ENCODE measurements around the gene COL2A1.

The COL2A1 gene

GRCh38 chr12:47935184-47935583 lies 69.1 kb downstream of the COL2A1 start:
- Histone ChIP-seq H3K4me1 (ENCODE audit: low read length) (no peaks in the 10 kb centered on the region), H3K4me2 (ENCODE audit: low read length) (no peak overlapping the region), H4K20me1 (ENCODE audit: insufficient read depth, low read length) (no peaks in the 10 kb centered on the region), H3K9ac (ENCODE audit: low read length) (no peak overlapping the region), H3K27ac (ENCODE audit: low read length) (no peak overlapping the region), H3K36me3 (replicated peaks; ENCODE audit: low read depth, low read length) (no peaks in the 10 kb centered on the region), H2AFZ (ENCODE audit: low read depth, low read length) (no peak overlapping the region), H3K79me2 (ENCODE audit: low read length) (no peaks in the 10 kb centered on the region), H3K4me3 (ENCODE audit: low read length) (no peak overlapping the region), H3K9me3 (ENCODE audit: insufficient read depth, low read length) (no peaks in the 10 kb centered on the region), H3K27me3 (ENCODE audit: low read depth, low read length) (peaks cover 7% of the 10 kb centered on the region)
- no peak for TF ChIP-seq CTCF (IDR thresholded peaks at IDR 0.05; ENCODE audit: low read depth, low read length)
- no peak for TF ChIP-seq EZH2phosphoT487 (IDR thresholded peaks at IDR 0.05; ENCODE audit: low read depth)

- H3K4me1 ChIP-seq (ENCODE audit: low read length) = no peaks in the 10 kb centered on the region
- no peak overlapping the region for H2AFZ ChIP-seq (ENCODE audit: low read depth, low read length)
- no peak overlapping the region for H3K9ac ChIP-seq (ENCODE audit: low read length)
- TF ChIP-seq EZH2phosphoT487 (IDR thresholded peaks at IDR 0.05; ENCODE audit: low read depth) (no peak), CTCF (IDR thresholded peaks at IDR 0.05; ENCODE audit: low read depth, low read length) (no peak)
- no peak overlapping the region for H3K4me2 ChIP-seq (ENCODE audit: low read length)
- H3K27me3 ChIP-seq (ENCODE audit: low read depth, low read length) = peaks cover 21% of the 10 kb centered on the region
- no peak overlapping the region for H3K27ac ChIP-seq (ENCODE audit: low read length)
- H3K9me3 ChIP-seq (ENCODE audit: insufficient read depth, low read length) = no peaks in the 10 kb centered on the region
- H3K36me3 ChIP-seq (replicated peaks; ENCODE audit: low read depth, low read length) = no peaks in the 10 kb centered on the region
- H3K4me3 ChIP-seq (ENCODE audit: low read length) = no peak overlapping the region
- no peaks in the 10 kb centered on the region for H4K20me1 ChIP-seq (ENCODE audit: insufficient read depth, low read length)
- no peaks in the 10 kb centered on the region for H3K79me2 ChIP-seq (ENCODE audit: low read length)
These were observed 73.1 kb downstream of the COL2A1 start for GRCh38 chr12:47931187-47931586.

- H2AFZ ChIP-seq (ENCODE audit: low read depth, low read length) = no peak overlapping the region
- peaks cover 21% of the 10 kb centered on the region for H3K27me3 ChIP-seq (ENCODE audit: low read depth, low read length)
- no peak overlapping the region for H3K4me2 ChIP-seq (ENCODE audit: low read length)
- H3K9me3 ChIP-seq (ENCODE audit: insufficient read depth, low read length) = no peaks in the 10 kb centered on the region
- H3K4me3 ChIP-seq (ENCODE audit: low read length) = no peak overlapping the region
- H4K20me1 ChIP-seq (ENCODE audit: insufficient read depth, low read length) = no peaks in the 10 kb centered on the region
- H3K27ac ChIP-seq (ENCODE audit: low read length) = no peak overlapping the region
- H3K4me1 ChIP-seq (ENCODE audit: low read length) = no peaks in the 10 kb centered on the region
- TF ChIP-seq EZH2phosphoT487 (IDR thresholded peaks at IDR 0.05; ENCODE audit: low read depth) (no peak), CTCF (IDR thresholded peaks at IDR 0.05; ENCODE audit: low read depth, low read length) (no peak)
- H3K36me3 ChIP-seq (replicated peaks; ENCODE audit: low read depth, low read length) = no peaks in the 10 kb centered on the region
- no peak overlapping the region for H3K9ac ChIP-seq (ENCODE audit: low read length)
- H3K79me2 ChIP-seq (ENCODE audit: low read length) = no peaks in the 10 kb centered on the region
These were observed 73.6 kb downstream of the COL2A1 start for GRCh38 chr12:47930634-47931033.

- no peak overlapping the region for H3K9ac ChIP-seq (ENCODE audit: low read length)
- H3K4me3 ChIP-seq (ENCODE audit: low read length) = no peak overlapping the region
- H3K27me3 ChIP-seq (ENCODE audit: low read depth, low read length) = peaks cover 33% of the 10 kb centered on the region
- H3K4me1 ChIP-seq (ENCODE audit: low read length) = no peaks in the 10 kb centered on the region
- H3K4me2 ChIP-seq (ENCODE audit: low read length) = no peak overlapping the region
- H4K20me1 ChIP-seq (ENCODE audit: insufficient read depth, low read length) = no peaks in the 10 kb centered on the region
- H3K27ac ChIP-seq (ENCODE audit: low read length) = no peak overlapping the region
- no peak overlapping the region for H2AFZ ChIP-seq (ENCODE audit: low read depth, low read length)
- H3K79me2 ChIP-seq (ENCODE audit: low read length) = no peaks in the 10 kb centered on the region
- no peaks in the 10 kb centered on the region for H3K9me3 ChIP-seq (ENCODE audit: insufficient read depth, low read length)
- TF ChIP-seq EZH2phosphoT487 (IDR thresholded peaks at IDR 0.05; ENCODE audit: low read depth) (no peak), CTCF (IDR thresholded peaks at IDR 0.05; ENCODE audit: low read depth, low read length) (no peak)
- H3K36me3 ChIP-seq (replicated peaks; ENCODE audit: low read depth, low read length) = no peaks in the 10 kb centered on the region
These were observed 76.9 kb downstream of the COL2A1 start for GRCh38 chr12:47927346-47927745.
